ENCODE results near the gene TRIM71.

The TRIM71 gene

GRCh38 chr3:32885283-32885901, 67.6 kb downstream of the TRIM71 start:
- no peak for TF ChIP-seq FOXP2 (optimal IDR thresholded peaks at IDR 0.05; ENCODE audit: borderline replicate concordance, extremely low read depth, extremely low read length, insufficient read depth)
- TF ChIP-seq TAF1 (IDR thresholded peaks at IDR 0.05; ENCODE audit: borderline replicate concordance, insufficient read depth, low read length), result no peak
- no peak for TF ChIP-seq POLR2AphosphoS5 (IDR thresholded peaks at IDR 0.05; ENCODE audit: low read depth, low read length)
- TF ChIP-seq SIN3A (IDR thresholded peaks at IDR 0.05; ENCODE audit: borderline replicate concordance, insufficient read depth, low read length), result no peak
- no peak for TF ChIP-seq REST (IDR thresholded peaks at IDR 0.05; ENCODE audit: insufficient read depth in 1 of 2, low read depth in 2 of 2, low read length in 2 of 2)

- TF ChIP-seq FOXP2 (optimal IDR thresholded peaks at IDR 0.05; ENCODE audit: borderline replicate concordance, extremely low read depth, extremely low read length, insufficient read depth) (no peak), TAF1 (IDR thresholded peaks at IDR 0.05; ENCODE audit: borderline replicate concordance, insufficient read depth, low read length) (no peak), SIN3A (IDR thresholded peaks at IDR 0.05; ENCODE audit: borderline replicate concordance, insufficient read depth, low read length) (no peak), POLR2AphosphoS5 (IDR thresholded peaks at IDR 0.05; ENCODE audit: low read depth, low read length) (no peak), REST (IDR thresholded peaks at IDR 0.05; ENCODE audit: insufficient read depth in 1 of 2, low read depth in 2 of 2, low read length in 2 of 2) (no peak)
Measured at GRCh38 chr3:32886296-32886695, 68.5 kb downstream of the TRIM71 start.

- TF ChIP-seq SIN3A (IDR thresholded peaks at IDR 0.05; ENCODE audit: borderline replicate concordance, insufficient read depth, low read length), result no peak
- TF ChIP-seq FOXP2 (optimal IDR thresholded peaks at IDR 0.05; ENCODE audit: borderline replicate concordance, extremely low read depth, extremely low read length, insufficient read depth), result no peak
- no peak for TF ChIP-seq POLR2AphosphoS5 (IDR thresholded peaks at IDR 0.05; ENCODE audit: low read depth, low read length)
- TF ChIP-seq TAF1 (IDR thresholded peaks at IDR 0.05; ENCODE audit: borderline replicate concordance, insufficient read depth, low read length), result no peak
- no peak for TF ChIP-seq REST (IDR thresholded peaks at IDR 0.05; ENCODE audit: insufficient read depth in 1 of 2, low read depth in 2 of 2, low read length in 2 of 2)
Measured at GRCh38 chr3:32886911-32887310, 69.1 kb downstream of the TRIM71 start.

- no peak for TF ChIP-seq FOXP2 (optimal IDR thresholded peaks at IDR 0.05; ENCODE audit: borderline replicate concordance, extremely low read depth, extremely low read length, insufficient read depth)
- TF ChIP-seq SIN3A (IDR thresholded peaks at IDR 0.05; ENCODE audit: borderline replicate concordance, insufficient read depth, low read length), result no peak
- TF ChIP-seq TAF1 (IDR thresholded peaks at IDR 0.05; ENCODE audit: borderline replicate concordance, insufficient read depth, low read length), result no peak
- TF ChIP-seq REST (IDR thresholded peaks at IDR 0.05; ENCODE audit: insufficient read depth in 1 of 2, low read depth in 2 of 2, low read length in 2 of 2), result no peak
- TF ChIP-seq POLR2AphosphoS5 (IDR thresholded peaks at IDR 0.05; ENCODE audit: low read depth, low read length), result no peak
Measured at GRCh38 chr3:32888739-32889138, 70.9 kb downstream of the TRIM71 start.

All from PFSK-1 (cell line).